HCT116 (cell line): ENCODE data around the gene SNTG2.
"Not testable (repeated sequence)": the region's sequence is repeated elsewhere in the genome, so short reads cannot be mapped to it uniquely, and the experiment has no call there.

Experiments used
- CTCF ChIP-seq, 3 experiments: fragments of 200-600 bp in 1 of 3; sonication (generic) in 1 of 3; IDR thresholded peaks in 2 of 3; conservative IDR thresholded peaks in 1 of 3; 2 replicates each; pipeline ENCODE4 v1.5.1; 2012 to 2017; ENCODE audit warnings: low read depth in 2 of 3, low read length in 2 of 3, antibody characterized with exemption in 1 of 3, borderline replicate concordance in 1 of 3, control low read depth in 1 of 3, mild to moderate bottlenecking in 1 of 3, mixed read lengths in 1 of 3, mixed run types in 1 of 3, moderate library complexity in 1 of 3; ENCODE audit not compliant: insufficient read depth in 1 of 3
- EGR1 ChIP-seq: IDR thresholded peaks from 2 replicates; pipeline ENCODE4 v1.6.1; 2012; ENCODE audit warnings: low read depth
- EZH2 ChIP-seq: fragments of 200-600 bp; sonication (generic); IDR thresholded peaks from 2 replicates; pipeline ENCODE4 v1.6.1; 2017; ENCODE audit warnings: antibody characterized with exemption, mixed run types
- JUND ChIP-seq: IDR thresholded peaks from 2 replicates; pipeline ENCODE4 v1.6.1; 2012
- POLR2A ChIP-seq: IDR thresholded peaks from 2 replicates; pipeline ENCODE4 v1.7.0; 2011; ENCODE audit warnings: borderline replicate concordance; ENCODE audit not compliant: insufficient read depth, insufficient read length; ENCODE audit errors: extremely low read depth
- POLR2AphosphoS5 ChIP-seq: IDR thresholded peaks from 2 replicates; pipeline ENCODE4 v1.6.1; 2011; ENCODE audit warnings: mild to moderate bottlenecking, low read depth, low read length, moderate library complexity
- RAD21 ChIP-seq: IDR thresholded peaks from 2 replicates; pipeline ENCODE4 v1.6.1; 2012; ENCODE audit warnings: low read depth, mild to moderate bottlenecking
- SRF ChIP-seq: IDR thresholded peaks from 2 replicates; pipeline ENCODE4 v1.6.1; 2012; ENCODE audit warnings: low read depth
- YY1 ChIP-seq: IDR thresholded peaks from 2 replicates; pipeline ENCODE4 v1.6.1; 2011; ENCODE audit warnings: low read length, low read depth, moderate library complexity, mild to moderate bottlenecking; ENCODE audit not compliant: insufficient replicate concordance; ENCODE audit errors: extremely low read depth
- ZBTB33 ChIP-seq: IDR thresholded peaks from 2 replicates; pipeline ENCODE4 v1.6.1; 2011; ENCODE audit warnings: mild to moderate bottlenecking, low read length, moderate library complexity; ENCODE audit not compliant: insufficient replicate concordance; ENCODE audit errors: extremely low read depth

- not testable (repeated sequence) for TF ChIP-seq CTCF (IDR thresholded peaks at IDR 0.05 in 2 of 3, conservative IDR thresholded peaks at IDR 0.05 in 1 of 3; ENCODE audit: borderline replicate concordance in 1 of 3, insufficient read depth in 1 of 3, low read depth in 2 of 3, low read length in 2 of 3); JUND; EGR1; YY1; POLR2A; RAD21; SRF; EZH2; ZBTB33; POLR2AphosphoS5
Observed at GRCh38 chr2:1093668-1094067, 143.0 kb downstream of the SNTG2 start.
